NT2/D1 (cell line): ENCODE measurements around the gene MRFAP1.

Experiments
- YY1 ChIP-seq: IDR thresholded peaks from 2 replicates; pipeline ENCODE4 v1.6.1; 2011; ENCODE audit not compliant: insufficient read length, insufficient read depth
- ZNF274 ChIP-seq: IDR thresholded peaks from 2 replicates; pipeline ENCODE4 v1.6.1; 2011; ENCODE audit warnings: mild to moderate bottlenecking, low read depth, low read length

- TF ChIP-seq YY1 (no peak), ZNF274 (no peak)
These were observed 31.6 kb downstream of the MRFAP1 start for GRCh38 chr4:6672131-6672530.
